ENCODE measurements around the gene ENDOG. TPM values are rescaled to one million over a fixed set of nuclear protein-coding genes. Genes with fewer than 3 reads are reported as not detected.

Gene ENDOG
- total RNA-seq = 10 to 100 TPM in 2 of 4 donors, 1 to 10 TPM in 2; 2.1 to 22.0 (median 9.1) TPM

GRCh38 chr9:128818099-128818838 lies at the start of gene ENDOG:
TSS of gene ENDOG (plus strand) at chr9:128818500. CDS start at chr9:128818685, 185 bp downstream.
- TF ChIP-seq POLR2A (IDR thresholded peaks at IDR 0.05) (peak; percentile 61 to 93), CTCF (IDR thresholded peaks at IDR 0.05) (peak; percentile 91 to 99 (median 98))
- Histone ChIP-seq H3K4me1 (peaks cover 0 to 4% of the 10 kb centered on the region in 2 donors), H3K27ac (peak within 1 kb of the TSS; percentile 66 to 79)

GRCh38 chr9:128768606-128769005 lies 49.7 kb upstream of the ENDOG start:
- Histone ChIP-seq H3K36me3 (no peaks in the 10 kb centered on the region), H3K27me3 (no peaks in the 10 kb centered on the region), H3K4me1 (no peaks in the 10 kb centered on the region), H3K9me3 (no peaks in the 10 kb centered on the region), H3K4me3 (no peak overlapping the region), H3K27ac (no peak overlapping the region)
- intact Hi-C loops (cut with DNase I; ENCODE audit: low total_unique reads) = no loop called here
- no peak for DNase-seq
- no peak for TF ChIP-seq POLR2A (IDR thresholded peaks at IDR 0.05)
- no peak for TF ChIP-seq CTCF (IDR thresholded peaks at IDR 0.05)

More at GRCh38 chr9:128818099-128818838, at the start of gene ENDOG:
- intact Hi-C loops (cut with DNase I; ENCODE audit: low total_unique reads) = no loop called here
- H3K27me3 ChIP-seq = no peaks in the 10 kb centered on the region
- H3K36me3 ChIP-seq = no peaks in the 10 kb centered on the region
- peak; percentile 96 to 98 for DNase-seq
- H3K9me3 ChIP-seq = no peaks in the 10 kb centered on the region
- peak within 1 kb of the TSS; percentile 51 to 66 for H3K4me3 ChIP-seq

- TF ChIP-seq POLR2A (IDR thresholded peaks at IDR 0.05) (no peak), CTCF (IDR thresholded peaks at IDR 0.05) (no peak)
- H3K4me1 ChIP-seq = no peaks in the 10 kb centered on the region
- peak overlapping the region; percentile 94 to 95 for H3K4me3 ChIP-seq
- peak overlapping the region; percentile 90 to 91 for H3K27ac ChIP-seq
- DNase-seq = no peak
- intact Hi-C loops (cut with DNase I; ENCODE audit: low total_unique reads) = no loop called here
- no peaks in the 10 kb centered on the region for H3K36me3 ChIP-seq
- no peaks in the 10 kb centered on the region for H3K27me3 ChIP-seq
- H3K9me3 ChIP-seq = no peaks in the 10 kb centered on the region
These were observed 47.8 kb upstream of the ENDOG start for GRCh38 chr9:128770286-128771030.

- Histone ChIP-seq H3K36me3 (no peaks in the 10 kb centered on the region), H3K4me1 (no peaks in the 10 kb centered on the region), H3K9me3 (no peaks in the 10 kb centered on the region), H3K4me3 (peak overlapping the region; percentile 94 to 95), H3K27ac (peak overlapping the region; percentile 90 to 91), H3K27me3 (no peaks in the 10 kb centered on the region)
- no peak for DNase-seq
- TF ChIP-seq POLR2A (IDR thresholded peaks at IDR 0.05) (no peak), CTCF (IDR thresholded peaks at IDR 0.05) (no peak)
- intact Hi-C loops (cut with DNase I; ENCODE audit: low total_unique reads) = no loop called here
These were observed 47.1 kb upstream of the ENDOG start for GRCh38 chr9:128771094-128771721.

Data from uterus (tissue), 4 donors.